ENCODE results near the gene GPR15LG. TPM values are rescaled to one million over a fixed set of nuclear protein-coding genes. Genes with fewer than 3 reads are reported as not detected.

Gene GPR15LG
- total RNA-seq, 2 experiments from 2014 or later, result not detected

DNA sequence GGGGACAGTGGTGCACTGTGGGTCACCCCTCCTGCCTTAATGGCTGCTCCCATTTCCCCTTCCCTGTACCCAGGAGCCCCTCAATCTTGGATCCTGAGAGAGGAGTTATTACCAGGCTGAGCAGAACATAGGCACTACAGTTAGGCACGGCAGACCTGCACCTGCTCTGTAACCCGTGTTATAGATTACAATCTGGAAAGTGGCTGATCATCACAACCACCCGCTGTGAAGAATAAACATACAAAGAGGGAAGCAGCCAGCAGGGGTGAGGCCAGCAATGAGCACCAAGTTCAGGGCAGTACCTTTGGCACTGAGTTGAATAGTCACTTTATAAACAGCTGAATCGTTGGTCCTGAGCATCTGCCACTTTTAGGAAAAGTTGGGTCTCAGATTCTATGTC lies 22.5 kb downstream of the GPR15LG start:
- no peak for DNase-seq
- intact Hi-C loops (cut with micrococcal nuclease), result no loop called here
- CTCF ChIA-PET, result interaction anchor here (1.7 to 2.5 kb wide), 3 partner anchors 9 to 48 kb away, joined by 4 to 9 read pairs (median 8); no protein-coding TSS in a partner anchor
- H3K9me3 Mint-ChIP-seq, result no peaks in the 10 kb centered on the region
- POLR2A ChIA-PET, result interaction anchor here (0.6 kb wide), 1 partner anchor 14 kb away, joined by 3 read pairs; no protein-coding TSS in a partner anchor
- H3K4me1 Mint-ChIP-seq (ENCODE audit: low read depth), result peaks cover 7% of the 10 kb centered on the region
- peaks cover 30% of the 10 kb centered on the region for H3K27me3 Mint-ChIP-seq
- no peaks in the 10 kb centered on the region for H3K36me3 Mint-ChIP-seq
- no peak overlapping the region for H3K27ac Mint-ChIP-seq
- H3K4me3 Mint-ChIP-seq, result no peak overlapping the region

DNA sequence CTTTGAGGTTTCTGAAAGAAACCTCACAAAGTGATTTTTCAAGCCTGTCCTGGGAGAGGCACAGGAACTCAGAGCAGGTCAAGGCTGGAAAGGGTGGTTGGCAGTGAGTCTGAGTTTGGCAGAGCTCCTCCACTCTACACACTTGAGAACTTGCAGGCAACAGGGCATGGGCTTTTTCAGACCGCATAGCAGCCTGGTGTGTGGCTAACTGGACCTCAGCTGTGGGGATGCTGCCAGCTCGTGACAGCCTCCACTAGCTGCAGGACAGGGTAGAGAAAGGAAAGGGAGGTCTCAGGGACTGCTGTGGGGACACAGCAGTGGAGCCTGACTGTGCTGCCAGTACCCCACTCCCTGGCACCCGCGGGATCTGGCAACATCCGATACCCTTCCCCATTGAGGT lies 23.3 kb downstream of the GPR15LG start:
- ChIA-PET POLR2A (interaction anchor here (0.5 kb wide), 1 partner anchor 162 kb away, joined by 3 read pairs; no protein-coding TSS in a partner anchor), CTCF (interaction anchor here (1.4 to 2.5 kb wide), 4 partner anchors 18 to 343 kb away, joined by 3 to 8 read pairs (median 4); no protein-coding TSS in a partner anchor)
- Mint-ChIP-seq H3K27ac (no peak overlapping the region), H3K36me3 (no peaks in the 10 kb centered on the region), H3K9me3 (no peaks in the 10 kb centered on the region), H3K4me3 (no peak overlapping the region), H3K27me3 (peaks cover 30% of the 10 kb centered on the region), H3K4me1 (ENCODE audit: low read depth) (peaks cover 2% of the 10 kb centered on the region)
- DNase-seq, result no peak
- intact Hi-C loops (cut with micrococcal nuclease), result no loop called here

DNA sequence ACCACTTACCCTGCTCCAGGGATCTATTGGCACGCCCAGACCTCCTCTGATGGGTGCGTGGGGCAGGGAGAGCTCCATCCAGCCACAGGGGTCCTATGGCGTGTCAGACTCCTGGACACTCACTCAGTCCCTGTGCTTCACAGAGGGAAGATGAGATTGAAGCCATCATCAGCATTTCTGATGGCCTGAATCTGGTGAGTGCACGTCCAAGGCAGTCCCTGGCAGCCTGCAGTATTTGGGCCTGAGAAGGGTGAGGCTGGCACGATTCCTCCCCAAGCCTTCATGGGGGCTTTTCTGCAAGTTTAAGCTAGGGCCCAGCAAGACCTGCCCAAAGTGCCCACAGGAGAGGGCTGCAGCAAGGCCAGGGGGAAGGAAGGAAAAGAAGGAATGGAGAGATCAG lies 24.0 kb downstream of the GPR15LG start:
- H3K4me1 Mint-ChIP-seq (ENCODE audit: low read depth), result peaks cover 2% of the 10 kb centered on the region
- no peak overlapping the region for H3K4me3 Mint-ChIP-seq
- H3K27ac Mint-ChIP-seq, result no peak overlapping the region
- ChIA-PET CTCF (interaction anchor here (1.4 to 1.7 kb wide), 3 partner anchors 17 to 342 kb away, joined by 3 to 5 read pairs (median 4); no protein-coding TSS in a partner anchor), POLR2A (no interaction called here)
- H3K36me3 Mint-ChIP-seq, result no peaks in the 10 kb centered on the region
- H3K9me3 Mint-ChIP-seq, result no peaks in the 10 kb centered on the region
- DNase-seq, result no peak
- H3K27me3 Mint-ChIP-seq, result peaks cover 30% of the 10 kb centered on the region
- intact Hi-C loops (cut with micrococcal nuclease), result no loop called here

DNA sequence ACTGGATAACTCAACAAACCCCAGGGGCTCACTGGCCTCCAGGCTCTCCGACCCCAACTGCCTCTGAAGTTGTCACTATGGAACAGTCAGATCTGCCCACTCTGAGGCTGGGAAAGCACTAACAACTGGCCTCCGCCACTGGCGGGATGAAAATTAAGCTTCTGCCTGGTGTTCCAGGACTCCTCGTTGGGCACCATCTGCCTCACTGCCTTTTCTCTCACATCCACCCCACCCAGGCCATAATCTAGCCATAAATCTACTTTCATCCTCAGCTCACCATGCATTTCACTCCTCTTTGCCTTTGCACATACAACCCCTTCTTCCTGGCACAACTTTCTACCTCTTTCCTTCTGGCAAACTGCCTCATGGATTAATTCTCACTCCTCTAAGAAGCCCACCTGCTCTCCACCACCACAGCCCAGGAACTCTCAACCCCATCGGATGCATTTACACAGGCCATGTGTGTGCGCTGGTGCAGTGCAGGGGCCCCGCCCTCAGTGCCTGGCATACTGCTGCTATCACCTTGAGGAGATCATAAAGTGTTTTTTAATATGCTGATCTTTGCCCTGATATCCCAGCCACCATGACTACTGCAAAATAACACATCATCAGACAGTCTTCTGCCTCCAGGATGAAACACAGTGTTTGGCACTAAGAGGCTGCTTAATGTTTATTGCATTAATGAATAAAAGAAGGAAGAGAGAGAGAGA lies 24.8 kb downstream of the GPR15LG start:
- ChIA-PET POLR2A (no interaction called here), CTCF (interaction anchor here (1.4 kb wide), 1 partner anchor 50 kb away, joined by 5 read pairs; no protein-coding TSS in a partner anchor)
- Mint-ChIP-seq H3K27me3 (peaks cover 28% of the 10 kb centered on the region), H3K27ac (no peak overlapping the region), H3K4me3 (no peak overlapping the region), H3K9me3 (no peaks in the 10 kb centered on the region), H3K36me3 (no peaks in the 10 kb centered on the region), H3K4me1 (ENCODE audit: low read depth) (peaks cover 2% of the 10 kb centered on the region)
- intact Hi-C loops (cut with micrococcal nuclease), result no loop called here
- DNase-seq, result no peak

DNA sequence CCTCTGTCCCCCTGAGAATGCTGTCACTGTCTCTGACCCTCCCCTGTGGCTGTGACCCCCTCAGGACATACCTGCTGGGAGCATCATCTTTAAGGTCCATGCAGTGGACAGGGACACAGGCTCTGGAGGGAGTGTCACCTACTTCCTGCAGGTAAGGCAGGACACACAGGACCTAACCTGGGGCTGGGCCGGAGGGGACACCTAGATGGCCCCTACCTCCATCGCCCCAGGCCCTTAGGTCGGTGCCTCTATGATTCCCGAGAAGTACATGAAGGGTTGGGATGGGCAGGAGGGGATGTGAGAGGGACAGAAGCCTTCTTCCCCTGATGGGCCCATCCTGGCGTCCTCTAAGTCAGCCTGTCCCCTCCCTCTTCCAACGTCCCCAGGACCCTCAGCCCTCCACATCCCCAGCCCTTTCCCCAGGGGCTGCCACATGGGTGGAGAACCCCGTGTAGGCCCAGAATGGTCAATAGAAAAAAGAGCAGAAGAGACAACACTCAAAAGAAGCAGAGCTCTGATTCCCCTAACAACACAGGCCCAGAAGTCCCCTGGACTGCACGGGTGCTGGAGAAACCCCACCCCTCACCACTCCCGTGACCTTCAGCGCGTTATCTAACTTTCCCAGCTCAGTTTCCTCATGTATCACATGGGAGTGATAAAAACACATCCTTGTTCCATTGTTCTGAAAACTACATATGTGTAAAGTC lies 27.1 kb downstream of the GPR15LG start:
- Mint-ChIP-seq H3K4me1 (ENCODE audit: low read depth) (no peaks in the 10 kb centered on the region), H3K27ac (no peak overlapping the region), H3K4me3 (no peak overlapping the region), H3K36me3 (no peaks in the 10 kb centered on the region), H3K9me3 (no peaks in the 10 kb centered on the region), H3K27me3 (peaks cover 16% of the 10 kb centered on the region)
- DNase-seq, result no peak
- ChIA-PET CTCF (interaction anchor here (1.8 kb wide), 1 partner anchor 51 kb away, joined by 4 read pairs; no protein-coding TSS in a partner anchor), POLR2A (no interaction called here)
- intact Hi-C loops (cut with micrococcal nuclease), result no loop called here

DNA sequence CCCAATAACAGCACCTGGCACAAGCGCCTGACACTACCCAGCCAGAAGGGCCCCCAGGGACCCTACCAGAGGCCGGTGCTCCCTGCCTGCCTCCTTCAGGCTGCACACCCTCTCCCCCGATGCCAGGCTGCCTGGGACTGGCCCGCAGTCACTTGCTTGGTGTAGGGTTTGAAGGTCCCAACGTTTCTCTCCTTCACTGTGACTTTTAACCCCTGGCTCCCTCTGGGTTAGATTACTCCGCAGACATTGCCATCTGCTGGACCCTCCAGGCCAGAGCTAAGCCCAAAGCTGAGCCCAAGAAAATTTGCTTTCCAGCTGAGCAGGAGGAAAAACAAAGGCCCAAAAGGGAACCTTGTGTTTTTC lies 27.6 kb downstream of the GPR15LG start:
- no peaks in the 10 kb centered on the region for H3K9me3 Mint-ChIP-seq
- POLR2A ChIA-PET, result no interaction called here

DNA sequence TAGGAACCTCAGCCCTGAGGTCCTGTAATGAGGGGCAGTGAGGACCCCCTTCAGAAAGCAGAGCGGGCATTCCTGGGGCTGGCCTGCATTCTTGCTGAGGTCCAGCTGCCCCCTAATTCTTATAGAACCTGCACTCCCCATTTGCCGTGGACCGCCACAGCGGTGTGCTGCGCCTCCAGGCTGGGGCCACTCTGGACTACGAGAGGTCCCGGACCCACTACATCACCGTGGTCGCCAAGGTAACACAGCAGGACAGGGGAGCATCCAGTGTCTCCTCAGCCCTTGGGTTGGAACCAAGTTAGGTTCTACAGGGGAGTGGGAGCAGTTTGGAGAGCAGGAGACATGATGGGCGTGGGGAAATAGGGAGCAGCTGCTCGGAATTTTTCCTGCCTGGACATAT lies 28.1 kb downstream of the GPR15LG start:
- CTCF ChIA-PET, result interaction anchor here (1.8 kb wide), 1 partner anchor 52 kb away, joined by 4 read pairs; no protein-coding TSS in a partner anchor

More for the DNA sequence above, 27.6 kb downstream of the GPR15LG start:
- no peaks in the 10 kb centered on the region for H3K4me1 Mint-ChIP-seq (ENCODE audit: low read depth)
- intact Hi-C loops (cut with micrococcal nuclease), result no loop called here
- peaks cover 11% of the 10 kb centered on the region for H3K27me3 Mint-ChIP-seq
- H3K4me3 Mint-ChIP-seq, result no peak overlapping the region
- no peak for DNase-seq
- no peak overlapping the region for H3K27ac Mint-ChIP-seq
- CTCF ChIA-PET, result interaction anchor here (1.8 kb wide), 1 partner anchor 52 kb away, joined by 4 read pairs; no protein-coding TSS in a partner anchor
- no peaks in the 10 kb centered on the region for H3K36me3 Mint-ChIP-seq

DNA sequence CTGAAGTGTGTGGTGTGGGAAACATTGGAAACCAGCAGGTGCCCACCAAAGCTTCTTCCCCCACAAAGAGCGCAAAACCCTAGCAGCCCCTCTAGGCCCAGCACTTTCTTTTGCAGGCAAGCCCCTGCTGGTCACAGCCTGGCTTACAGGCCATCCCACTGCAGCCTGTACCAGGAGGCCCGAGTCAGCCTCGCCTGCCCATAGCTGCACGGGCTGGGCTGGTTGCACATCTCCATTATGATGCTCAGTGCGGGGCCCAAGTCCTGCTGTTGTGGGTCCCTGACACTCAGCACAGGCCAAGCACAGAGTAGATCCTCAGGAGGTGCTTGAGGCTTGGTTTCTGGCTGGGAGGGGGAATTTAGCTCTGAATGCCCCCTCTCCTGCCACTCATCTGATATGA lies 28.7 kb downstream of the GPR15LG start:
- CTCF ChIA-PET, result interaction anchor here (0.7 to 1.8 kb wide), 5 partner anchors 10 to 54 kb away, joined by 3 to 5 read pairs (median 4); no protein-coding TSS in a partner anchor
- peaks cover 2% of the 10 kb centered on the region for H3K27me3 Mint-ChIP-seq
- POLR2A ChIA-PET, result no interaction called here
- H3K4me1 Mint-ChIP-seq (ENCODE audit: low read depth), result no peaks in the 10 kb centered on the region
- H3K4me3 Mint-ChIP-seq, result no peak overlapping the region
- H3K9me3 Mint-ChIP-seq, result no peaks in the 10 kb centered on the region
- intact Hi-C loops (cut with micrococcal nuclease), result no loop called here
- H3K27ac Mint-ChIP-seq, result no peak overlapping the region
- DNase-seq, result no peak
- no peaks in the 10 kb centered on the region for H3K36me3 Mint-ChIP-seq

More for the DNA sequence above, 28.1 kb downstream of the GPR15LG start:
- Mint-ChIP-seq H3K36me3 (no peaks in the 10 kb centered on the region), H3K27me3 (peaks cover 6% of the 10 kb centered on the region), H3K4me1 (ENCODE audit: low read depth) (no peaks in the 10 kb centered on the region), H3K27ac (no peak overlapping the region), H3K4me3 (no peak overlapping the region), H3K9me3 (no peaks in the 10 kb centered on the region)
- POLR2A ChIA-PET, result no interaction called here
- DNase-seq, result no peak
- intact Hi-C loops (cut with micrococcal nuclease), result no loop called here

DNA sequence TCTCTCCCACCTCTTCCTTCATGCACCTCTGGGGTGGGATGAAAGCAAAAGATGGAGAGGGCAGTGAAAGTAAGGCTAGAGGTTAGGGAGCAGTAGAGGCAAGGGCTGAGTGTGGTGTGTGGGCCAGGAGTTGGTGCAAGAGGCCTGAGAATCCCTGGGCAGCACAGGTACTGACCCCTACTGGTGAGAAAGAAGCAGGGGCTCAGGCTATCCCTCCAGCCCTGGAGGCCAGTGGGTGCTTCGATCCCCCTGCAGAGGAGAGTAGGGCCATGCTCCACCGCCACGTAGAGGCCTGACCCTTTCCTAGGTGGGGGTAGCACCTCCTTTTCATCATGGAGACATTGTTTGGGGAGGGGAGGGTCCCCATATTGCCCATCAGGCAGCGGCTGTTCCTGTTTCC lies 30.5 kb downstream of the GPR15LG start:
- CTCF ChIA-PET, result interaction anchor here (0.9 to 5.4 kb wide), 5 partner anchors 9 to 69 kb away, joined by 3 to 75 read pairs (median 8); partner anchors contain the start of gene CDHR1
- H3K36me3 Mint-ChIP-seq, result no peaks in the 10 kb centered on the region
- H3K27ac Mint-ChIP-seq, result no peak overlapping the region
- intact Hi-C loops (cut with micrococcal nuclease), result no loop called here
- POLR2A ChIA-PET, result no interaction called here
- H3K4me1 Mint-ChIP-seq (ENCODE audit: low read depth), result no peaks in the 10 kb centered on the region
- H3K4me3 Mint-ChIP-seq, result no peak overlapping the region
- no peaks in the 10 kb centered on the region for H3K9me3 Mint-ChIP-seq
- H3K27me3 Mint-ChIP-seq, result peaks cover 2% of the 10 kb centered on the region
- no peak for DNase-seq

DNA sequence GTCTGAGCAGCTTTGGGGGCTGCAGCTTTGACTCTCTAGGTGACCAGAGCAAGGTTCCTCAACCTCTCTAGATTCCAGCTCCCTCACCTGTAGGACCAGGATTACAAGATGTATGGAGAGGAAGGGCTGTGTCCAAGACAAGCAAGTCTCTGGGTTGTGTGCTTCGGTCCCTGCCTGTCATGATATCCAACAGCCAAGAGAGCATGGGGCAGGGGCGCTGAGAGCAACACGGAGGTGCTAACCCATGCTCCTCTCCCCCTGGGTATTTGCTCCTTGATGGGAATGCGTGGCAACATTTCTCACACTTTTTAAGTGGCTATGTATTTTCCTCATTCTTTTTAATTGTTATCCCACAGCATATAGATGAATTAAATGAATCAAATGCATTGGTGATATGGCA lies 31.0 kb downstream of the GPR15LG start:
- no peaks in the 10 kb centered on the region for H3K36me3 Mint-ChIP-seq
- H3K4me1 Mint-ChIP-seq (ENCODE audit: low read depth), result no peaks in the 10 kb centered on the region
- no peaks in the 10 kb centered on the region for H3K9me3 Mint-ChIP-seq
- intact Hi-C loops (cut with micrococcal nuclease), result loop anchor here (1.0 kb wide), 2 partner anchors 56 to 145 kb away; no protein-coding TSS in a partner anchor
- no peak overlapping the region for H3K4me3 Mint-ChIP-seq
- H3K27me3 Mint-ChIP-seq, result peaks cover 2% of the 10 kb centered on the region
- DNase-seq, result no peak
- ChIA-PET POLR2A (no interaction called here), CTCF (interaction anchor here (0.9 to 5.4 kb wide), 9 partner anchors 10 to 333 kb away, joined by 3 to 75 read pairs (median 4); partner anchors contain the start of gene CDHR1)
- H3K27ac Mint-ChIP-seq, result no peak overlapping the region

DNA sequence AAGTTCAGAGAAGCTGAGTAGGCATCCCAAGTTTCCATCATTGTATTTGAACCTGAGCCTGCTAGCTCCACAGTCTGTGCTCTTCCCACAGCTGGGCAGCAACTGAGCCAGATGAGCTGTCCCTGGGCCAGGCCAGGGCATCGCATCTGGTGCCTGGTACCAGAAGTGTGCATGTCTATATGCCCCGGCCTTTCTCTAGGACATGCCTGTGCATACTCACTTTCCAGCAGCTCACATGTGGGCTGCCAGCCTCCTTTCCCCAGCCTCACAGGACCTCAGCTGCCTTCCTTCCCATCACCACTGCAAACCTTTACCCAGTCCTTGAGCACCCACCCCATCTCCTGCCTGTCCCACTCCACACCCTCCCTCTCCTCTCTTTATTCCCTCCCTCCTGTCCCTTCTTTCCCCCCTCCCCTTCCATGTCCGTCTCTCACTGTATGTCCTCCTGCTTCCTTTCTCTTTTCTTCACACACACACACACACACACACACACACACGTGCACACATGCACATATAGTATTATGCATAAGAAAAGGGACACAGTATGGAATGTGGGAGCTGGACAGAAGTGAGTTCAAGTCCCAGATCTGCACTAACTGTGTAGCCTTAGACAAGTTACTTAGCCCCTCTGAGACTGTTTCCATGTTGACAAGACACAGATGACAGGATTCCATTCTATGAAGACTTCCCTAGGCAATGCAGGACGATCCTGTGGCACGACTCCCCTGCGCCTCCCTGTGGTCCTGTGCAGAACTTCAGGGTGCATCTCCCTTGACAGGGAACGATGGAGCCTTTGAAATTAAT lies 31.6 kb downstream of the GPR15LG start:
- DNase-seq, result peak; percentile 82
- no peaks in the 10 kb centered on the region for H3K4me1 Mint-ChIP-seq (ENCODE audit: low read depth)
- no peak overlapping the region for H3K27ac Mint-ChIP-seq
- peaks cover 2% of the 10 kb centered on the region for H3K27me3 Mint-ChIP-seq
- no peaks in the 10 kb centered on the region for H3K36me3 Mint-ChIP-seq
- H3K9me3 Mint-ChIP-seq, result no peaks in the 10 kb centered on the region
- POLR2A ChIA-PET, result no interaction called here
- CTCF ChIA-PET, result interaction anchor here (0.6 to 5.4 kb wide), 13 partner anchors 9 to 332 kb away, joined by 3 to 75 read pairs (median 3); partner anchors contain the start of gene CDHR1
- intact Hi-C loops (cut with micrococcal nuclease), result loop anchor here (1.0 kb wide), 2 partner anchors 57 to 146 kb away; no protein-coding TSS in a partner anchor
- H3K4me3 Mint-ChIP-seq, result no peak overlapping the region
